CD4-positive, alpha-beta T cell (primary cell): ENCODE data around the gene TCF4. TPM values are rescaled to one million over a fixed set of nuclear protein-coding genes. Genes with fewer than 3 reads are reported as not detected.

ENCODE experiments used
- ATAC-seq: fragments of 200-7000 bp; cut with Tn5 transposase; one replicate; pipeline ENCODE4 v1.10.0; 2022; ENCODE audit warnings: mild to moderate bottlenecking; ENCODE audit not compliant: poor library complexity
- CTCF ChIA-PET: fragments of 350-600 bp; sonication (Branson Sonifier 250); formaldehyde crosslinking; loops from one replicate; lab custom pipeline; 2021; ENCODE audit warnings: antibody characterized with exemption, inconsistent platforms; lab: Charles Lee
- POLR2A ChIA-PET: fragments of 350-600 bp; sonication (Branson Sonifier 250); formaldehyde crosslinking; loops from one replicate; lab custom pipeline; 2021; ENCODE audit warnings: antibody characterized with exemption, inconsistent platforms; lab: Charles Lee
- DNase-seq, 14 experiments: peaks; one replicate each; pipeline ENCODE4 v3.0.0-alpha.2; 2013 to 2020; ENCODE audit warnings: mixed read lengths in 2 of 14
- H3K27ac ChIP-seq, 2 donors: one replicate each; pipeline versions ENCODE4 v1.5.1 to v1.7.0; 2013; ENCODE audit warnings: low read length in 2 of 2, low read depth in 1 of 2, mild to moderate bottlenecking in 1 of 2
- H3K27me3 ChIP-seq, 2 experiments: 1 replicate in 1 of 2; 2 replicates in 1 of 2; pipeline versions ENCODE4 v1.6.1 to v1.7.0; 2013; ENCODE audit warnings: low read length in 2 of 2, control low read depth in 1 of 2, mild to moderate bottlenecking in 1 of 2, moderate library complexity in 1 of 2; ENCODE audit not compliant: insufficient read depth in 2 of 2, control insufficient read depth in 1 of 2
- H3K36me3 ChIP-seq: one replicate; pipeline ENCODE4 v1.6.1; 2013; ENCODE audit warnings: low read length, control low read depth; ENCODE audit not compliant: insufficient read depth
- H3K4me1 ChIP-seq: one replicate; pipeline ENCODE4 v1.6.1; 2013; ENCODE audit warnings: low read length, control low read depth; ENCODE audit not compliant: insufficient read depth
- H3K4me3 ChIP-seq: one replicate; pipeline ENCODE4 v1.5.1; 2013; ENCODE audit warnings: mild to moderate bottlenecking, low read length, moderate library complexity
- H3K9me3 ChIP-seq, 2 experiments: 1 replicate in 1 of 2; 2 replicates in 1 of 2; pipeline versions ENCODE4 v1.6.1 to v1.7.0; 2013; ENCODE audit warnings: low read length in 2 of 2, mild to moderate bottlenecking in 2 of 2, control low read depth in 1 of 2, moderate library complexity in 1 of 2; ENCODE audit not compliant: control insufficient read depth in 1 of 2, insufficient read depth in 1 of 2
- H3K27ac Mint-ChIP-seq: one replicate; pipeline ENCODE4 v1.8.0; 2020; ENCODE audit warnings: mixed read lengths
- H3K27me3 Mint-ChIP-seq: one replicate; pipeline ENCODE4 v1.8.0; 2021; ENCODE audit warnings: mixed read lengths
- H3K36me3 Mint-ChIP-seq: one replicate; pipeline ENCODE4 v1.8.0; 2021; ENCODE audit warnings: low read depth, mixed read lengths
- H3K4me1 Mint-ChIP-seq: one replicate; pipeline ENCODE4 v1.8.0; 2021; ENCODE audit warnings: low read depth, mixed read lengths
- H3K4me3 Mint-ChIP-seq: one replicate; pipeline ENCODE4 v1.8.0; 2020; ENCODE audit warnings: mild to moderate bottlenecking, mixed read lengths
- H3K9me3 Mint-ChIP-seq: one replicate; pipeline ENCODE4 v1.8.0; 2020; ENCODE audit warnings: mixed read lengths
- intact Hi-C, 2 experiments: fragments of 100-400 bp; cut with DNase I in 1 of 2; cut with micrococcal nuclease in 1 of 2; formaldehyde crosslinking; loops; one replicate each; pipeline versions ENCODE4 v1.15.1 to v1.9.0; 2023 to 2025; cut with DNase I, micrococcal nuclease
- total RNA-seq, 174 experiments: library from RNA in 2 of 174; stranded (reverse) in 2 of 174; gene quantifications; one replicate each; pipeline ENCODE4 v1.2.3 and lab custom pipeline; 2021 to 2026
- TF ChIP-seq, protein P1 (sequence below): fragments of 200-600 bp; IDR thresholded peaks from one replicate; pipeline ENCODE4 v1.8.0; 2022; ENCODE audit warnings: antibody characterized with exemption, mild to moderate bottlenecking

TCF4 gene
- total RNA-seq, 2 experiments from 2014 or later: 3.0 to 3.2 TPM

- Mint-ChIP-seq H3K27me3 (no peaks in the 10 kb centered on the region), H3K27ac (no peak overlapping the region)
- CTCF ChIA-PET: no interaction called here
Observed at GRCh38 chr18:55530166-55530565, 57.8 kb downstream of the TCF4 start.

DNA sequence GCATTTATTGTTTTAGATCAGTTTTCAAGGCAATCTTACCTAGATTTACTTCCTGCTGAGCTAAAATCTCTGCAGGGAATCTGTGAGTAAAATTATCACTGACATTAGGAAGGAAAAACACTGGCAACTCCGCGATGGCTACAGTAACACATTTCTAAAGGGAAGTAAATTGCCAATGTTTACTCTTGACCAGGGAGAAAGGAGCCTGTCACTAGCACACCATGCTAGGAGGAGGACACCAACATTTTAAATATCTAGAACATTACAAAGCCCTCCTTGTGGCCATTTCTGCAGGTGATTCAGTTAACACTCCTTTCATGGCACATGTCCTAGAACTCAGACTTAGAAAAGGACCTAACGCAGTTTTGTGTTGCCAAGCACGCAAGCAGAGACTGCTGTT is 58.4 kb downstream of the TCF4 start:
- CTCF ChIA-PET: no interaction called here
- Mint-ChIP-seq H3K27me3 (no peaks in the 10 kb centered on the region), H3K4me3 (no peak overlapping the region), H3K9me3 (no peaks in the 10 kb centered on the region), H3K27ac (no peak overlapping the region), H3K36me3 (no peaks in the 10 kb centered on the region), H3K4me1 (no peaks in the 10 kb centered on the region)
- no peaks in the 10 kb centered on the region for H3K36me3 ChIP-seq
- ATAC-seq (no peak), DNase-seq (no peak)
- no peaks in the 10 kb centered on the region for H3K9me3 ChIP-seq
- intact Hi-C loops: no loop called here
- no peaks in the 10 kb centered on the region for H3K4me1 ChIP-seq
- TF ChIP-seq, protein P1, sequence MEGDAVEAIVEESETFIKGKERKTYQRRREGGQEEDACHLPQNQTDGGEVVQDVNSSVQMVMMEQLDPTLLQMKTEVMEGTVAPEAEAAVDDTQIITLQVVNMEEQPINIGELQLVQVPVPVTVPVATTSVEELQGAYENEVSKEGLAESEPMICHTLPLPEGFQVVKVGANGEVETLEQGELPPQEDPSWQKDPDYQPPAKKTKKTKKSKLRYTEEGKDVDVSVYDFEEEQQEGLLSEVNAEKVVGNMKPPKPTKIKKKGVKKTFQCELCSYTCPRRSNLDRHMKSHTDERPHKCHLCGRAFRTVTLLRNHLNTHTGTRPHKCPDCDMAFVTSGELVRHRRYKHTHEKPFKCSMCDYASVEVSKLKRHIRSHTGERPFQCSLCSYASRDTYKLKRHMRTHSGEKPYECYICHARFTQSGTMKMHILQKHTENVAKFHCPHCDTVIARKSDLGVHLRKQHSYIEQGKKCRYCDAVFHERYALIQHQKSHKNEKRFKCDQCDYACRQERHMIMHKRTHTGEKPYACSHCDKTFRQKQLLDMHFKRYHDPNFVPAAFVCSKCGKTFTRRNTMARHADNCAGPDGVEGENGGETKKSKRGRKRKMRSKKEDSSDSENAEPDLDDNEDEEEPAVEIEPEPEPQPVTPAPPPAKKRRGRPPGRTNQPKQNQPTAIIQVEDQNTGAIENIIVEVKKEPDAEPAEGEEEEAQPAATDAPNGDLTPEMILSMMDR: no peak
- H3K27me3 ChIP-seq: no peaks in the 10 kb centered on the region
- POLR2A ChIA-PET: no interaction called here
- H3K27ac ChIP-seq: no peak overlapping the region
- no peak overlapping the region for H3K4me3 ChIP-seq

More at GRCh38 chr18:55530166-55530565, 57.8 kb downstream of the TCF4 start:
- Mint-ChIP-seq H3K9me3 (no peaks in the 10 kb centered on the region), H3K36me3 (no peaks in the 10 kb centered on the region), H3K4me1 (no peaks in the 10 kb centered on the region), H3K4me3 (no peak overlapping the region)
- Histone ChIP-seq H3K27me3 (no peaks in the 10 kb centered on the region), H3K4me1 (no peaks in the 10 kb centered on the region), H3K27ac (no peak overlapping the region), H3K4me3 (no peak overlapping the region), H3K9me3 (no peaks in the 10 kb centered on the region), H3K36me3 (no peaks in the 10 kb centered on the region)
- TF ChIP-seq, protein P1: no peak
- no peak for DNase-seq
- intact Hi-C loops: no loop called here
- POLR2A ChIA-PET: no interaction called here
- ATAC-seq: no peak

- ChIA-PET POLR2A (no interaction called here), CTCF (no interaction called here)
- Mint-ChIP-seq H3K4me1 (no peaks in the 10 kb centered on the region), H3K36me3 (no peaks in the 10 kb centered on the region), H3K27me3 (no peaks in the 10 kb centered on the region), H3K27ac (no peak overlapping the region), H3K9me3 (no peaks in the 10 kb centered on the region), H3K4me3 (no peak overlapping the region)
- no peaks in the 10 kb centered on the region for H3K27me3 ChIP-seq
- H3K27ac ChIP-seq: no peak overlapping the region
- no peaks in the 10 kb centered on the region for H3K4me1 ChIP-seq
- TF ChIP-seq, protein P1: no peak
- no peaks in the 10 kb centered on the region for H3K9me3 ChIP-seq
- DNase-seq: no peak
- no peak for ATAC-seq
- no peaks in the 10 kb centered on the region for H3K36me3 ChIP-seq
- no peak overlapping the region for H3K4me3 ChIP-seq
- intact Hi-C loops: no loop called here
Observed at GRCh38 chr18:55525845-55526244, 62.1 kb downstream of the TCF4 start.
